Esophagus mucosa (tissue), 1 donor: ENCODE data around the gene ERP29. TPM values are rescaled to one million over a fixed set of nuclear protein-coding genes. Genes with fewer than 3 reads are reported as not detected.
"Not testable (repeated sequence)": the region's sequence is repeated elsewhere in the genome, so short reads cannot be mapped to it uniquely, and the experiment has no call there.

ENCODE experiments used
- ATAC-seq: fragments of 200-7000 bp; cut with Tn5 transposase; one replicate; pipeline ENCODE4 v1.9.1; 2020
- total RNA-seq: library from RNA; stranded (reverse); gene quantifications from one replicate; pipeline ENCODE4 v1.2.4, GENCODE V29; 2023
- donor health status: DM: yes; HTN: yes; CAD: no.

ERP29 gene
- total RNA-seq, 1 donor from 2014 or later, result 66.9 TPM

GRCh38 chr12:112036614-112037013, 23.4 kb downstream of the ERP29 start:
- not testable (repeated sequence) for ATAC-seq

GRCh38 chr12:112046003-112046402, 32.8 kb downstream of the ERP29 start:
- ATAC-seq, result no peak

DNA sequence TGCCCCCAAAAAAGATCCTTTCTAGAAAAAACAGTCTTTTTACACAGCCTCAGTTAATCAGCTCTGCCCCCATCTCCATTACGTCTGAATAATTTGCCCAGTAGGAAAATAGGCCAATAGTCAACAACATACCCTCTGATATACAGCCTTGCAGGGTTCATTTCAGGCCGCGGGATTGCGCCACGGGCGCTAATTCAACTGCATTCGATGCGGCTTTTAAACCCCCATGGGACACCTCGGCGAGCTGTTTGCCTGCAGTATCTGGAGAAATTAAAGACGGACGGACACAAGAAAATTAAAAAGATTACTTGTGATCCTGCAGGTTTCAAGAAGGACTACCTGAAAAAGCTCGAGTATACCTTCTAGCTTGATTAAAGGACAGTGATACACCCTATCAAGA, 36.1 kb downstream of the ERP29 start:
- ATAC-seq, result no peak

GRCh38 chr12:112061137-112061536, 47.9 kb downstream of the ERP29 start:
- no peak for ATAC-seq

- no peak for ATAC-seq
These were observed 50.0 kb downstream of the ERP29 start for GRCh38 chr12:112063273-112063672.

DNA sequence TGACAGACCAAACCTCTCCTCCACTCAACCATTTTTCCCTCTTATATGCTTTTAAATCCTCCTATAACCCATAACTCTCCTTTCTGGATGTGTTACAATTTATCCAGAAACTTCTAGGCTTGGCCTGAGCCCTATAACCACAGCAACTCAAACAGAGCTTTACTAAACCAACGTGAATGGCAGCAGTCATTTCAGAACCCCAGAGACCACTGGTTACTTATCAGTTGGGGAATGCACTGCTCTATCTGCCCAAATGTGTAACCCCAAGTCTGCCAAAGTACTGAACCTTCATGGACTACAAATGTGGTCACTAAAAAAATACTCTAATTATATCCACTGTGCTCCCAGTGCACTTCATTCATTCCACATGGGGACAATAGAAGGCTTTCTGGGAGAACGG, 53.3 kb downstream of the ERP29 start:
- ATAC-seq, result no peak

Other genes with a start within 250 kb of the ERP29 start
- gene ALDH2, start 246.5 kb upstream of the ERP29 start, total RNA-seq, result 135 TPM
- gene MAPKAPK5, start 171.2 kb upstream of the ERP29 start, total RNA-seq, result 24.0 TPM
- gene TMEM116, start 261 bp upstream of the ERP29 start, total RNA-seq, result 3.6 TPM
- gene NAA25, start 95.4 kb downstream of the ERP29 start, total RNA-seq, result 18.6 TPM
- 24.0 TPM for gene TRAFD1, start 112.1 kb downstream of the ERP29 start, total RNA-seq